GM12873 (cell line): ENCODE measurements around the gene THSD4.
A peak's percentile ranks its signal among the peaks of the same experiment; 100 is the strongest.

Experiments
- CTCF ChIP-seq: IDR thresholded peaks from 2 replicates; pipeline ENCODE4 v1.5.1; 2012; ENCODE audit warnings: low read depth, mild to moderate bottlenecking, moderate library complexity, low read length, control low read depth; ENCODE audit not compliant: insufficient read depth; ENCODE audit errors: missing control alignments

Gene THSD4

GRCh38 chr15:71639471-71639870, 524.2 kb downstream of the THSD4 start:
- TF ChIP-seq CTCF, result no peak

GRCh38 chr15:71643918-71644317, 528.6 kb downstream of the THSD4 start:
- TF ChIP-seq CTCF, result no peak

- no peak for TF ChIP-seq CTCF
These were observed 531.7 kb downstream of the THSD4 start for GRCh38 chr15:71646767-71647486.

GRCh38 chr15:71647487-71647808, 532.2 kb downstream of the THSD4 start:
- no peak for TF ChIP-seq CTCF

- TF ChIP-seq CTCF, result no peak
These were observed 532.8 kb downstream of the THSD4 start for GRCh38 chr15:71648095-71648494.

GRCh38 chr15:71649894-71650293, 534.6 kb downstream of the THSD4 start:
- no peak for TF ChIP-seq CTCF

DNA sequence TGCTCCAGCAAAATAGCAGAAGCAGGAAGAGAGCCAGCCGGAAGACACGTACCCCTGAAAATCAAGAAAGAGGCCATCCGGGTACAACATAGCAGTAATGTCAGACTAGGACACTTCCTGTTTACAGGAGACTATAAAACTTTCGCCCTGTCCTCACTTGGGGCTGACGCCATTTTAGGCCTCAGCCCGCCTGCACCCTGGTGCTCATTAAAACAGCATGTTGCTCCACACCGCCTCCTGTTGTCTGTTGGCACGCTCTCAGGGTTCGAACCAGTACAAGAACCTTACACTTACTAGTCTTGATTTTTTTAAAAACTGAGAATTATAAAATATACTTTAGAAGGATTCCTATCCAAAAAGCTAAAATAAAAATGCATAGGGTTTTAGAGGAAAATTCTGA, 535.3 kb downstream of the THSD4 start:
- no peak for TF ChIP-seq CTCF

- peak; percentile 66 for TF ChIP-seq CTCF
These were observed 536.5 kb downstream of the THSD4 start for GRCh38 chr15:71651750-71652186.
